Gastrocnemius medialis (tissue), 4 donors: Measurements from ENCODE around the gene TEX2.

Source experiments
- POLR2A ChIP-seq, 2 donors: fragments of 450-650 bp; IDR thresholded peaks; one replicate each; pipeline ENCODE4 v1.6.1; 2017; ENCODE audit warnings: antibody characterized with exemption in 2 of 2, mild to moderate bottlenecking in 2 of 2, moderate library complexity in 2 of 2
- TF ChIP-seq, protein P1 (sequence below), 5 experiments: fragments of 450-650 bp in 3 of 5; fragments of 200-600 bp in 2 of 5; sonication (generic) in 2 of 5; IDR thresholded peaks in 4 of 5; conservative IDR thresholded peaks in 1 of 5; 1 replicate in 4 of 5; 2 replicates in 1 of 5; pipeline ENCODE4 v1.5.1; 2016 to 2019; ENCODE audit warnings: antibody characterized with exemption in 5 of 5, mild to moderate bottlenecking in 3 of 5, moderate library complexity in 3 of 5

DNA sequence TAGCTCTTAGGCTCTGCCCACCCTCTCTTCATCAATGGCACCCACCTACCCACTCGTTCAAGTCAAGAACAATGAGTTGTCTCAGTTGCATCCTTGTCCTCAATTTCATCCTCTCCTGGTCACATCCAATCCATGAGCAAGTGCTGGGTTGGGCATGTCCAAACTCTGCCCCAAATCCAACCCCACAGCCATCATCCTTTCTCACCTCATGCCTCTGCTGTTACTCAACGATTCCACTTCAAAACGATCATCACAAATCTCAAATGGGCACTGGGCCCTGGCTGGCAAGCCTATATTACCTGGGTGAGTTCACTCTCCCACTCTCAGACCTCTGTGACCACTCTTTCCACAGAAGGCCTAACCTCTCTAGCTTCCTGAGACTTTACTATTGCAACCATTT, 12.0 kb upstream of the TEX2 start:
- TF ChIP-seq, protein P1, sequence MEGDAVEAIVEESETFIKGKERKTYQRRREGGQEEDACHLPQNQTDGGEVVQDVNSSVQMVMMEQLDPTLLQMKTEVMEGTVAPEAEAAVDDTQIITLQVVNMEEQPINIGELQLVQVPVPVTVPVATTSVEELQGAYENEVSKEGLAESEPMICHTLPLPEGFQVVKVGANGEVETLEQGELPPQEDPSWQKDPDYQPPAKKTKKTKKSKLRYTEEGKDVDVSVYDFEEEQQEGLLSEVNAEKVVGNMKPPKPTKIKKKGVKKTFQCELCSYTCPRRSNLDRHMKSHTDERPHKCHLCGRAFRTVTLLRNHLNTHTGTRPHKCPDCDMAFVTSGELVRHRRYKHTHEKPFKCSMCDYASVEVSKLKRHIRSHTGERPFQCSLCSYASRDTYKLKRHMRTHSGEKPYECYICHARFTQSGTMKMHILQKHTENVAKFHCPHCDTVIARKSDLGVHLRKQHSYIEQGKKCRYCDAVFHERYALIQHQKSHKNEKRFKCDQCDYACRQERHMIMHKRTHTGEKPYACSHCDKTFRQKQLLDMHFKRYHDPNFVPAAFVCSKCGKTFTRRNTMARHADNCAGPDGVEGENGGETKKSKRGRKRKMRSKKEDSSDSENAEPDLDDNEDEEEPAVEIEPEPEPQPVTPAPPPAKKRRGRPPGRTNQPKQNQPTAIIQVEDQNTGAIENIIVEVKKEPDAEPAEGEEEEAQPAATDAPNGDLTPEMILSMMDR (IDR thresholded peaks at IDR 0.05 in 4 of 5, conservative IDR thresholded peaks at IDR 0.05 in 1 of 5): no peak
- no peak for TF ChIP-seq POLR2A (IDR thresholded peaks at IDR 0.05)
